Measurements from ENCODE around the gene FILIP1.

FILIP1 gene

GRCh38 chr6:75481394-75481793, 12.2 kb downstream of the FILIP1 start:
- H3K36me3 Mint-ChIP-seq, result no peaks in the 10 kb centered on the region
- H3K9me3 Mint-ChIP-seq, result no peaks in the 10 kb centered on the region
- no peak overlapping the region for H3K4me3 Mint-ChIP-seq
- H3K4me1 Mint-ChIP-seq, result no peaks in the 10 kb centered on the region
- no peak overlapping the region for H3K27ac Mint-ChIP-seq
- peaks cover 4% of the 10 kb centered on the region for H3K27me3 Mint-ChIP-seq

- H3K4me1 Mint-ChIP-seq, result no peaks in the 10 kb centered on the region
- no peak overlapping the region for H3K4me3 Mint-ChIP-seq
- no peaks in the 10 kb centered on the region for H3K9me3 Mint-ChIP-seq
- no peaks in the 10 kb centered on the region for H3K36me3 Mint-ChIP-seq
- peaks cover 4% of the 10 kb centered on the region for H3K27me3 Mint-ChIP-seq
- H3K27ac Mint-ChIP-seq, result no peak overlapping the region
Observed at GRCh38 chr6:75480425-75480824, 13.2 kb downstream of the FILIP1 start.

- no peak overlapping the region for H3K4me3 Mint-ChIP-seq
- H3K27ac Mint-ChIP-seq, result no peak overlapping the region
- no peaks in the 10 kb centered on the region for H3K4me1 Mint-ChIP-seq
- H3K9me3 Mint-ChIP-seq, result no peaks in the 10 kb centered on the region
- H3K36me3 Mint-ChIP-seq, result no peaks in the 10 kb centered on the region
- H3K27me3 Mint-ChIP-seq, result peaks cover 4% of the 10 kb centered on the region
Observed at GRCh38 chr6:75479712-75480111, 13.9 kb downstream of the FILIP1 start.

GRCh38 chr6:75478929-75479328, 14.7 kb downstream of the FILIP1 start:
- Mint-ChIP-seq H3K36me3 (no peaks in the 10 kb centered on the region), H3K9me3 (no peaks in the 10 kb centered on the region), H3K4me3 (no peak overlapping the region), H3K4me1 (no peaks in the 10 kb centered on the region), H3K27me3 (peaks cover 4% of the 10 kb centered on the region), H3K27ac (no peak overlapping the region)

- Mint-ChIP-seq H3K27me3 (peaks cover 12% of the 10 kb centered on the region), H3K36me3 (no peaks in the 10 kb centered on the region), H3K27ac (no peak overlapping the region), H3K4me3 (no peak overlapping the region), H3K4me1 (no peaks in the 10 kb centered on the region), H3K9me3 (no peaks in the 10 kb centered on the region)
Observed at GRCh38 chr6:75472885-75473284, 20.7 kb downstream of the FILIP1 start.

GRCh38 chr6:75467966-75468365, 25.6 kb downstream of the FILIP1 start:
- Mint-ChIP-seq H3K4me1 (no peaks in the 10 kb centered on the region), H3K4me3 (no peak overlapping the region), H3K27ac (no peak overlapping the region), H3K36me3 (no peaks in the 10 kb centered on the region), H3K27me3 (peaks cover 15% of the 10 kb centered on the region), H3K9me3 (no peaks in the 10 kb centered on the region)

- no peak overlapping the region for H3K27ac Mint-ChIP-seq
- no peak overlapping the region for H3K4me3 Mint-ChIP-seq
- no peaks in the 10 kb centered on the region for H3K9me3 Mint-ChIP-seq
- no peaks in the 10 kb centered on the region for H3K36me3 Mint-ChIP-seq
- H3K27me3 Mint-ChIP-seq, result peaks cover 13% of the 10 kb centered on the region
- H3K4me1 Mint-ChIP-seq, result no peaks in the 10 kb centered on the region
Observed at GRCh38 chr6:75467284-75467683, 26.3 kb downstream of the FILIP1 start.

- no peaks in the 10 kb centered on the region for H3K36me3 Mint-ChIP-seq
- no peak overlapping the region for H3K4me3 Mint-ChIP-seq
- H3K27ac Mint-ChIP-seq, result no peak overlapping the region
- H3K27me3 Mint-ChIP-seq, result peaks cover 13% of the 10 kb centered on the region
- H3K4me1 Mint-ChIP-seq, result no peaks in the 10 kb centered on the region
- no peaks in the 10 kb centered on the region for H3K9me3 Mint-ChIP-seq
Observed at GRCh38 chr6:75466636-75467035, 27.0 kb downstream of the FILIP1 start.

- peaks cover 9% of the 10 kb centered on the region for H3K27me3 Mint-ChIP-seq
- no peak overlapping the region for H3K4me3 Mint-ChIP-seq
- H3K27ac Mint-ChIP-seq, result no peak overlapping the region
- H3K36me3 Mint-ChIP-seq, result no peaks in the 10 kb centered on the region
- H3K4me1 Mint-ChIP-seq, result no peaks in the 10 kb centered on the region
- H3K9me3 Mint-ChIP-seq, result no peaks in the 10 kb centered on the region
Observed at GRCh38 chr6:75463908-75464307, 29.7 kb downstream of the FILIP1 start.

- H3K36me3 Mint-ChIP-seq, result no peaks in the 10 kb centered on the region
- H3K9me3 Mint-ChIP-seq, result no peaks in the 10 kb centered on the region
- H3K4me3 Mint-ChIP-seq, result no peak overlapping the region
- H3K4me1 Mint-ChIP-seq, result no peaks in the 10 kb centered on the region
- no peak overlapping the region for H3K27ac Mint-ChIP-seq
- peaks cover 9% of the 10 kb centered on the region for H3K27me3 Mint-ChIP-seq
Observed at GRCh38 chr6:75463061-75463460, 30.5 kb downstream of the FILIP1 start.

GRCh38 chr6:75460681-75461080, 32.9 kb downstream of the FILIP1 start:
- H3K36me3 Mint-ChIP-seq, result no peaks in the 10 kb centered on the region
- H3K27ac Mint-ChIP-seq, result no peak overlapping the region
- no peak overlapping the region for H3K4me3 Mint-ChIP-seq
- H3K9me3 Mint-ChIP-seq, result no peaks in the 10 kb centered on the region
- H3K27me3 Mint-ChIP-seq, result peaks cover 1% of the 10 kb centered on the region
- no peaks in the 10 kb centered on the region for H3K4me1 Mint-ChIP-seq

GRCh38 chr6:75458895-75459294, 34.7 kb downstream of the FILIP1 start:
- no peak overlapping the region for H3K27ac Mint-ChIP-seq
- peaks cover 1% of the 10 kb centered on the region for H3K27me3 Mint-ChIP-seq
- no peaks in the 10 kb centered on the region for H3K9me3 Mint-ChIP-seq
- H3K4me1 Mint-ChIP-seq, result no peaks in the 10 kb centered on the region
- no peak overlapping the region for H3K4me3 Mint-ChIP-seq
- no peaks in the 10 kb centered on the region for H3K36me3 Mint-ChIP-seq

- Mint-ChIP-seq H3K9me3 (no peaks in the 10 kb centered on the region), H3K4me1 (no peaks in the 10 kb centered on the region), H3K27me3 (peaks cover 1% of the 10 kb centered on the region), H3K4me3 (no peak overlapping the region), H3K36me3 (no peaks in the 10 kb centered on the region), H3K27ac (no peak overlapping the region)
Observed at GRCh38 chr6:75450903-75451302, 42.7 kb downstream of the FILIP1 start.

GRCh38 chr6:75449630-75450206, 43.9 kb downstream of the FILIP1 start:
- peaks cover 6% of the 10 kb centered on the region for H3K27me3 Mint-ChIP-seq
- no peaks in the 10 kb centered on the region for H3K9me3 Mint-ChIP-seq

GRCh38 chr6:75446241-75446880, 47.2 kb downstream of the FILIP1 start:
- no peaks in the 10 kb centered on the region for H3K9me3 Mint-ChIP-seq
- H3K27me3 Mint-ChIP-seq, result peaks cover 6% of the 10 kb centered on the region
- H3K4me3 Mint-ChIP-seq, result no peak overlapping the region
- no peaks in the 10 kb centered on the region for H3K4me1 Mint-ChIP-seq
- H3K27ac Mint-ChIP-seq, result no peak overlapping the region
- H3K36me3 Mint-ChIP-seq, result no peaks in the 10 kb centered on the region

More at GRCh38 chr6:75449630-75450206, 43.9 kb downstream of the FILIP1 start:
- no peak overlapping the region for H3K27ac Mint-ChIP-seq
- no peak overlapping the region for H3K4me3 Mint-ChIP-seq
- no peaks in the 10 kb centered on the region for H3K4me1 Mint-ChIP-seq
- H3K36me3 Mint-ChIP-seq, result no peaks in the 10 kb centered on the region

GRCh38 chr6:75445738-75446137, 47.9 kb downstream of the FILIP1 start:
- no peak overlapping the region for H3K27ac Mint-ChIP-seq
- H3K4me1 Mint-ChIP-seq, result no peaks in the 10 kb centered on the region
- no peak overlapping the region for H3K4me3 Mint-ChIP-seq
- H3K27me3 Mint-ChIP-seq, result peaks cover 6% of the 10 kb centered on the region
- no peaks in the 10 kb centered on the region for H3K9me3 Mint-ChIP-seq
- H3K36me3 Mint-ChIP-seq, result no peaks in the 10 kb centered on the region

GRCh38 chr6:75444899-75445298, 48.7 kb downstream of the FILIP1 start:
- no peaks in the 10 kb centered on the region for H3K36me3 Mint-ChIP-seq
- H3K4me3 Mint-ChIP-seq, result no peak overlapping the region
- no peaks in the 10 kb centered on the region for H3K4me1 Mint-ChIP-seq
- no peaks in the 10 kb centered on the region for H3K9me3 Mint-ChIP-seq
- H3K27me3 Mint-ChIP-seq, result peaks cover 6% of the 10 kb centered on the region
- no peak overlapping the region for H3K27ac Mint-ChIP-seq

Data from activated naive CD4-positive, alpha-beta T cell treated with anti-CD3 and anti-CD28 coated beads, Interleukin-2, amount 50 U/mL, for 24 hours (primary cell).